OCI-LY7 (cell line): ENCODE data around the gene MEIOB. TPM values are rescaled to one million over a fixed set of nuclear protein-coding genes. Genes with fewer than 3 reads are reported as not detected.
"Not testable (repeated sequence)": the region's sequence is repeated elsewhere in the genome, so short reads cannot be mapped to it uniquely, and the experiment has no call there.

Experiments used
- Bru-seq: library from RNA; stranded (reverse); fragments of 400-500 nt; gene quantifications from one replicate; lab custom pipeline; 2021; lab: Mats Ljungman, UMichigan
- BruChase-seq, 2 experiments: library from RNA; stranded (reverse); fragments of 400-500 nt; gene quantifications; one replicate each; lab custom pipeline; 2021; lab: Mats Ljungman, UMichigan
- BruUV-seq: library from RNA; stranded (reverse); fragments of 400-500 nt; replicated peaks from 2 replicates; lab custom pipeline; 2021; lab: Mats Ljungman, UMichigan
- CTCF ChIA-PET: fragments of 300-600 bp; sonication (Branson Sonifier 250); formaldehyde crosslinking; loops from one replicate; lab custom pipeline; 2022; ENCODE audit warnings: antibody characterized with exemption; ENCODE audit not compliant: unreplicated experiment; lab: Charles Lee
- POLR2A ChIA-PET: fragments of 300-600 bp; sonication (Branson Sonifier 250); formaldehyde crosslinking; loops from one replicate; lab custom pipeline; 2022; ENCODE audit warnings: antibody characterized with exemption; lab: Charles Lee
- DNase-seq: peaks from one replicate; pipeline ENCODE4 v3.0.0-alpha.2; 2015; ENCODE audit warnings: low spot score
- H2AFZ ChIP-seq: fragments of 200-600 bp; sonication (generic), shearing (Covaris generic); 2 replicates; pipeline ENCODE4 v1.6.1; 2014; ENCODE audit warnings: mild to moderate bottlenecking, antibody characterized with exemption, low read length, moderate library complexity
- H3K27ac ChIP-seq: fragments of 200-600 bp; sonication (generic); 2 replicates; pipeline ENCODE4 v1.5.1; 2014; ENCODE audit warnings: mixed run types, low read depth, mild to moderate bottlenecking, moderate library complexity, low read length, inconsistent platforms; ENCODE audit not compliant: poor library complexity, severe bottlenecking
- H3K36me3 ChIP-seq: fragments of 200-600 bp; sonication (generic); 2 replicates; pipeline ENCODE4 v1.6.1; 2014; ENCODE audit warnings: mild to moderate bottlenecking, antibody characterized with exemption, low read length, moderate library complexity, mixed read lengths; ENCODE audit not compliant: insufficient read depth
- H3K4me1 ChIP-seq: fragments of 200-600 bp; sonication (generic); 2 replicates; pipeline ENCODE4 v1.5.1; 2014; ENCODE audit warnings: mild to moderate bottlenecking, low read length; ENCODE audit not compliant: insufficient read depth, poor library complexity, severe bottlenecking
- H3K4me2 ChIP-seq: fragments of 200-600 bp; sonication (generic); 2 replicates; pipeline ENCODE4 v1.6.1; 2014; ENCODE audit warnings: mild to moderate bottlenecking, low read length
- H3K4me3 ChIP-seq: fragments of 200-600 bp; sonication (generic); 2 replicates; pipeline ENCODE4 v1.5.1; 2014; ENCODE audit warnings: mild to moderate bottlenecking, low read depth, low read length; ENCODE audit not compliant: poor library complexity, severe bottlenecking
- H3K79me2 ChIP-seq: fragments of 200-600 bp; sonication (generic); 2 replicates; pipeline ENCODE4 v1.6.1; 2016; ENCODE audit warnings: low read depth, mild to moderate bottlenecking, low read length, moderate library complexity, mixed read lengths; ENCODE audit not compliant: insufficient read depth
- H3K9me2 ChIP-seq: fragments of 200-600 bp; sonication (generic); 2 replicates; pipeline ENCODE4 v1.6.1; 2016; ENCODE audit warnings: mild to moderate bottlenecking, low read length, mixed read lengths; ENCODE audit not compliant: insufficient read depth
- H3K9me3 ChIP-seq: fragments of 200-600 bp; sonication (generic); 2 replicates; pipeline ENCODE4 v1.6.1; 2014; ENCODE audit warnings: mild to moderate bottlenecking, mixed run types, low read length, mixed read lengths
- H4K20me1 ChIP-seq: fragments of 200-600 bp; sonication (generic); 2 replicates; pipeline ENCODE4 v1.6.1; 2014; ENCODE audit warnings: mild to moderate bottlenecking, antibody characterized with exemption, low read length, moderate library complexity, mixed read lengths; ENCODE audit not compliant: insufficient read depth
- EZH2phosphoT487 ChIP-seq: fragments of 200-600 bp; sonication (generic); IDR thresholded peaks from 2 replicates; pipeline ENCODE4 v1.6.1; 2018; ENCODE audit warnings: low read depth, borderline replicate concordance, mild to moderate bottlenecking, mixed run types, antibody characterized with exemption, low read length, moderate library complexity, mixed read lengths
- intact Hi-C: fragments of 100-400 bp; cut with micrococcal nuclease; formaldehyde crosslinking; loops from one replicate; pipeline ENCODE4 v1.10.0; 2022; ENCODE audit not compliant: unreplicated experiment
- long read RNA-seq: library from polyadenylated mRNA; stranded (forward); transcript quantifications from one replicate; pipeline ENCODE4 v2.0.0, GENCODE V29; 2022
- total RNA-seq, 2 experiments: library from RNA; depleted of rRNA in 1 of 2; stranded (reverse); fragments of >200 nt in 1 of 2; shearing (Covaris generic) in 1 of 2; gene quantifications; 2 replicates each; pipeline ENCODE4 v1.2.3, GENCODE V29; 2014 to 2022
- TF ChIP-seq, protein P1 (sequence below): fragments of 200-600 bp; sonication (generic); conservative IDR thresholded peaks from 2 replicates; pipeline ENCODE4 v1.5.1; 2014; ENCODE audit warnings: mild to moderate bottlenecking, antibody characterized with exemption, low read length, moderate library complexity, mixed read lengths

Gene MEIOB, protein sequence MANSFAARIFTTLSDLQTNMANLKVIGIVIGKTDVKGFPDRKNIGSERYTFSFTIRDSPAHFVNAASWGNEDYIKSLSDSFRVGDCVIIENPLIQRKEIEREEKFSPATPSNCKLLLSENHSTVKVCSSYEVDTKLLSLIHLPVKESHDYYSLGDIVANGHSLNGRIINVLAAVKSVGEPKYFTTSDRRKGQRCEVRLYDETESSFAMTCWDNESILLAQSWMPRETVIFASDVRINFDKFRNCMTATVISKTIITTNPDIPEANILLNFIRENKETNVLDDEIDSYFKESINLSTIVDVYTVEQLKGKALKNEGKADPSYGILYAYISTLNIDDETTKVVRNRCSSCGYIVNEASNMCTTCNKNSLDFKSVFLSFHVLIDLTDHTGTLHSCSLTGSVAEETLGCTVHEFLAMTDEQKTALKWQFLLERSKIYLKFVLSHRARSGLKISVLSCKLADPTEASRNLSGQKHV
- not detected in 2 replicates for total RNA-seq (2014; rRNA removed; shearing (Covaris generic))
- not detected in 2 replicates for total RNA-seq (2022)
- Bru-seq, nascent RNA, result not detected
- percentile 6 among the genes with signal in this experiment for BruChase-seq, experiment 1, labeled RNA remaining after a 6-hour chase
- not detected for BruChase-seq, experiment 2, labeled RNA remaining after a 2-hour chase
- long read RNA-seq, partial matches to known transcripts, result 1 of 8 reads
- long read RNA-seq, other reads (novel, unspliced or antisense), result 7 of 8 reads

GRCh38 chr16:1871974-1872635 lies at the start of gene MEIOB:
MEIOB (minus strand) TSS chr16:1872164; CDS start chr16:1868175, 3,989 bp downstream.
- Histone ChIP-seq H3K36me3 (no peaks in the 10 kb centered on the region), H3K9me2 (no peaks in the 10 kb centered on the region), H3K4me1 (no peaks in the 10 kb centered on the region), H3K4me2 (no peak within 1 kb of the TSS), H3K9me3 (no peaks in the 10 kb centered on the region), H3K79me2 (no peaks in the 10 kb centered on the region), H3K4me3 (no peak within 1 kb of the TSS), H4K20me1 (no peaks in the 10 kb centered on the region), H2AFZ (no peak within 1 kb of the TSS), H3K27ac (no peak within 1 kb of the TSS)
- ChIA-PET POLR2A (no interaction called here), CTCF (no interaction called here)
- TF ChIP-seq, protein P1, sequence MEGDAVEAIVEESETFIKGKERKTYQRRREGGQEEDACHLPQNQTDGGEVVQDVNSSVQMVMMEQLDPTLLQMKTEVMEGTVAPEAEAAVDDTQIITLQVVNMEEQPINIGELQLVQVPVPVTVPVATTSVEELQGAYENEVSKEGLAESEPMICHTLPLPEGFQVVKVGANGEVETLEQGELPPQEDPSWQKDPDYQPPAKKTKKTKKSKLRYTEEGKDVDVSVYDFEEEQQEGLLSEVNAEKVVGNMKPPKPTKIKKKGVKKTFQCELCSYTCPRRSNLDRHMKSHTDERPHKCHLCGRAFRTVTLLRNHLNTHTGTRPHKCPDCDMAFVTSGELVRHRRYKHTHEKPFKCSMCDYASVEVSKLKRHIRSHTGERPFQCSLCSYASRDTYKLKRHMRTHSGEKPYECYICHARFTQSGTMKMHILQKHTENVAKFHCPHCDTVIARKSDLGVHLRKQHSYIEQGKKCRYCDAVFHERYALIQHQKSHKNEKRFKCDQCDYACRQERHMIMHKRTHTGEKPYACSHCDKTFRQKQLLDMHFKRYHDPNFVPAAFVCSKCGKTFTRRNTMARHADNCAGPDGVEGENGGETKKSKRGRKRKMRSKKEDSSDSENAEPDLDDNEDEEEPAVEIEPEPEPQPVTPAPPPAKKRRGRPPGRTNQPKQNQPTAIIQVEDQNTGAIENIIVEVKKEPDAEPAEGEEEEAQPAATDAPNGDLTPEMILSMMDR, result no peak
- TF ChIP-seq EZH2phosphoT487, result no peak
- intact Hi-C loops, result no loop called here
- BruUV-seq, result no TSS peak
- no peak for DNase-seq

DNA sequence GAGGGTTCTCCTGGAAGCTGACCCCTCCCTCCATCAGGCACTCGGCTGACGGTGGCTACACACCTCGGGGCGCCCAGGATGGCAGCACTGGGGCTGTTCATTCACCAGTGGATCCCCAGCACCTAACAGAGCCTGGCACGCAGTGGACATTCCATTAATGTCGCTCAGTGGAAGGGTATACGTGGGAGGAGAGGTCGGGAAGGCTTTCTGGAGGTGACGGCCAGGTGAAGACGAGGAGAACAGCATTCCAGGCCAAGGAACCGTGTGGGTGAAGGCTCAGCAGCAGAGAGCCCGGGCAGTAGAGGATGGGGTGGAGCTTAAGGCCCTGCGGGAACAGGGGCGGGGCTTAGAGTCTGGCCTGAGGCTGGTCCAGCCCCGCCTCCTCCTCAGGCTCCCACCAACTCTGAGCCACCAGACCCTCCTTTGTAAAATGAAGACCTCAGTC lies 48.8 kb upstream of the MEIOB start:
- Histone ChIP-seq H3K79me2 (no peaks in the 10 kb centered on the region), H3K27ac (no peak overlapping the region), H3K4me1 (peaks cover 2% of the 10 kb centered on the region), H3K36me3 (no peaks in the 10 kb centered on the region), H2AFZ (no peak overlapping the region), H3K9me2 (no peaks in the 10 kb centered on the region), H3K9me3 (no peaks in the 10 kb centered on the region), H3K4me2 (no peak overlapping the region), H4K20me1 (no peaks in the 10 kb centered on the region), H3K4me3 (no peak overlapping the region)
- intact Hi-C loops, result no loop called here
- TF ChIP-seq EZH2phosphoT487, result no peak
- TF ChIP-seq, protein P1, result no peak
- peak; percentile 41 for DNase-seq
- no TSS peak for BruUV-seq
- POLR2A ChIA-PET, result no interaction called here
- CTCF ChIA-PET, result no interaction called here

DNA sequence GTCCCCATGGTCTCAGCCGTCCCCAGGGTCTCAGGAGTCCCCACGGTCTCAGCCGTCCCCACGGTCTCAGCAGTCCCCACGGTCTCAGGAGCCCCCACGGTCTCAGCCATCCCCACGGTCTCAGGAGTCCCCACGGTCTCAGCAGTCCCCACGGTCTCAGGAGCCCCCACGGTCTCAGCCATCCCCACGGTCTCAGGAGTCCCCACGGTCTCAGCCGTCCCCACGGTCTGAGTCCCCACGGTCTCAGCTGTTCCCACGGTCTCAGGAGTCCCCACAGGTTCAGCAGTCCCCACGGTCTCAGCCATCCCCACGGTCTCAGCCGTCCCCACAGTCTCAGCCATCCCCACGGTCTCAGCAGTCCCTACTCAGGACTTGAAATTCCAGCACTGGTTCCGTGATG lies 48.2 kb upstream of the MEIOB start:
- POLR2A ChIA-PET, BruUV-seq, H3K9me2 ChIP-seq, H3K9me3 ChIP-seq, H2AFZ ChIP-seq, CTCF ChIA-PET, intact Hi-C loops, H3K4me1 ChIP-seq, H4K20me1 ChIP-seq, DNase-seq, H3K36me3 ChIP-seq, H3K79me2 ChIP-seq, H3K27ac ChIP-seq, H3K4me3 ChIP-seq, H3K4me2 ChIP-seq: not testable (repeated sequence)
